Fibroblast of mammary gland (primary cell): ENCODE results near the gene CCDC158.

Source experiments
- DNase-seq: peaks from one replicate; pipeline ENCODE4 v3.0.0-alpha.2; 2010; ENCODE audit warnings: low read depth
- H3K4me3 ChIP-seq: 2 replicates; pipeline ENCODE4 v1.5.1; 2011; ENCODE audit warnings: low read depth, mild to moderate bottlenecking, low read length, moderate library complexity; ENCODE audit not compliant: control insufficient read depth
- CTCF ChIP-seq: conservative IDR thresholded peaks from 2 replicates; pipeline ENCODE4 v1.5.1; 2011; ENCODE audit warnings: low read depth, low read length, inconsistent platforms; ENCODE audit not compliant: control insufficient read depth, insufficient read depth

Gene CCDC158

GRCh38 chr4:76316131-76316530 is 104.8 kb downstream of the CCDC158 start:
- no peak for TF ChIP-seq CTCF
- H3K4me3 ChIP-seq, result no peak overlapping the region
- DNase-seq, result no peak

GRCh38 chr4:76315267-76315918 is 105.5 kb downstream of the CCDC158 start:
- no peak overlapping the region for H3K4me3 ChIP-seq
- no peak for DNase-seq
- no peak for TF ChIP-seq CTCF

- no peak overlapping the region for H3K4me3 ChIP-seq
- TF ChIP-seq CTCF, result no peak
- no peak for DNase-seq
Observed at GRCh38 chr4:76313547-76313946, 107.4 kb downstream of the CCDC158 start.

GRCh38 chr4:76312457-76312856 is 108.5 kb downstream of the CCDC158 start:
- no peak for TF ChIP-seq CTCF
- no peak overlapping the region for H3K4me3 ChIP-seq
- no peak for DNase-seq

- no peak for TF ChIP-seq CTCF
- no peak for DNase-seq
- no peak overlapping the region for H3K4me3 ChIP-seq
Observed at GRCh38 chr4:76311896-76312331, 109.0 kb downstream of the CCDC158 start.

GRCh38 chr4:76310683-76311082 is 110.3 kb downstream of the CCDC158 start:
- TF ChIP-seq CTCF, result no peak
- no peak overlapping the region for H3K4me3 ChIP-seq
- DNase-seq, result no peak
